Spinal cord (tissue), 10 donors: ENCODE measurements around the gene SPP1. TPM values are rescaled to one million over a fixed set of nuclear protein-coding genes. Genes with fewer than 3 reads are reported as not detected.

Source experiments
- DNase-seq, 6 donors: peaks; one replicate each; pipeline versions ENCODE4 v3.0.0 to v3.0.0-alpha.2; 2013 to 2015; ENCODE audit warnings: low spot score in 6 of 6, low read depth in 4 of 6
- H3K27ac ChIP-seq: one replicate; pipeline ENCODE4 v1.5.1; 2013; ENCODE audit warnings: low read depth, low read length, control low read depth
- H3K27me3 ChIP-seq: one replicate; pipeline ENCODE4 v1.6.1; 2013; ENCODE audit warnings: low read length; ENCODE audit not compliant: control insufficient read depth, insufficient read depth
- H3K36me3 ChIP-seq: one replicate; pipeline ENCODE4 v1.6.1; 2013; ENCODE audit warnings: low read length; ENCODE audit not compliant: control insufficient read depth, insufficient read depth
- H3K4me1 ChIP-seq: one replicate; pipeline ENCODE4 v1.6.1; 2013; ENCODE audit warnings: low read length; ENCODE audit not compliant: control insufficient read depth, insufficient read depth
- H3K4me3 ChIP-seq: one replicate; pipeline ENCODE4 v1.5.1; 2013; ENCODE audit warnings: low read depth, low read length, control low read depth
- H3K9me3 ChIP-seq: one replicate; pipeline ENCODE4 v1.6.1; 2013; ENCODE audit warnings: low read length; ENCODE audit not compliant: control insufficient read depth, insufficient read depth
- WGBS: methylation state at CpG from one replicate; pipeline ENCODE4 v1.1.5; 2013; ENCODE audit warnings: missing lambda C conversion rate; ENCODE audit not compliant: insufficient coverage; 5-methylcytosine and 5-hydroxymethylcytosine counted together
- polyA plus RNA-seq, 2 donors: library from polyadenylated mRNA; unstranded; fragments of 120-200 nt; gene quantifications; one replicate each; pipeline ENCODE4 v1.2.1, GENCODE V29; 2013; ENCODE audit not compliant: insufficient read length in 2 of 2
- total RNA-seq, 2 donors: library from RNA; depleted of rRNA in 1 of 2; stranded (reverse); fragments of 120-200 nt in 1 of 2; fragments of >200 nt in 1 of 2; gene quantifications; one replicate each; pipeline versions ENCODE4 v1.2.3 to v1.2.4, GENCODE V29; 2013 to 2014
- donor health status: healthy.

Gene SPP1
- total and polyA plus RNA-seq, 4 donors: 327 to 589 (median 453) TPM

- Histone ChIP-seq H3K27me3 (no peaks in the 10 kb centered on the region), H3K4me3 (no peak overlapping the region), H3K36me3 (no peaks in the 10 kb centered on the region), H3K27ac (no peak overlapping the region), H3K4me1 (no peaks in the 10 kb centered on the region), H3K9me3 (no peaks in the 10 kb centered on the region)
- WGBS: 67% methylated on average over 8 of the region's 8 CpGs
- no peak for DNase-seq
Observed at GRCh38 chr4:87967193-87967592, 8.3 kb upstream of the SPP1 start.

- no peaks in the 10 kb centered on the region for H3K36me3 ChIP-seq
- H3K27ac ChIP-seq: no peak overlapping the region
- H3K9me3 ChIP-seq: no peaks in the 10 kb centered on the region
- no peak overlapping the region for H3K4me3 ChIP-seq
- no peaks in the 10 kb centered on the region for H3K4me1 ChIP-seq
- no peak for DNase-seq
- 79% methylated on average over 2 of the region's 2 CpGs for WGBS
- no peaks in the 10 kb centered on the region for H3K27me3 ChIP-seq
Observed at GRCh38 chr4:87970121-87970520, 5.4 kb upstream of the SPP1 start.

- H3K4me1 ChIP-seq: no peaks in the 10 kb centered on the region
- H3K27me3 ChIP-seq: no peaks in the 10 kb centered on the region
- no peak overlapping the region for H3K4me3 ChIP-seq
- no peak overlapping the region for H3K27ac ChIP-seq
- no peak for DNase-seq
- no peaks in the 10 kb centered on the region for H3K36me3 ChIP-seq
- no CpG with 5 or more reads among the region's 1 CpG for WGBS
- no peaks in the 10 kb centered on the region for H3K9me3 ChIP-seq
Observed at GRCh38 chr4:87971866-87972265, 3.6 kb upstream of the SPP1 start.

- 10% methylated on average over 3 of the region's 14 CpGs for WGBS
- Histone ChIP-seq H3K27ac (no peak overlapping the region), H3K36me3 (no peaks in the 10 kb centered on the region), H3K4me3 (peak overlapping the region; percentile 20), H3K9me3 (no peaks in the 10 kb centered on the region), H3K4me1 (no peaks in the 10 kb centered on the region), H3K27me3 (no peaks in the 10 kb centered on the region)
- DNase-seq: peak; percentile 33 to 91 (median 48)
Observed at GRCh38 chr4:87973283-87974169, 2.0 kb upstream of the SPP1 start.

- H3K9me3 ChIP-seq: no peaks in the 10 kb centered on the region
- no peak overlapping the region for H3K4me3 ChIP-seq
- WGBS: 55% methylated on average over 2 of the region's 6 CpGs
- H3K36me3 ChIP-seq: no peaks in the 10 kb centered on the region
- H3K27me3 ChIP-seq: no peaks in the 10 kb centered on the region
- no peaks in the 10 kb centered on the region for H3K4me1 ChIP-seq
- peak in 1 of 6 donors; percentile 12 for DNase-seq
- H3K27ac ChIP-seq: no peak overlapping the region
Observed at GRCh38 chr4:87974856-87975462, 555 bp upstream of the SPP1 start.

GRCh38 chr4:87977521-87978278 is 2.2 kb downstream of the SPP1 start:
- H3K9me3 ChIP-seq: no peaks in the 10 kb centered on the region
- no peak overlapping the region for H3K4me3 ChIP-seq
- no peaks in the 10 kb centered on the region for H3K27me3 ChIP-seq
- no peaks in the 10 kb centered on the region for H3K36me3 ChIP-seq
- peak in 1 of 6 donors; percentile 10 for DNase-seq
- no peaks in the 10 kb centered on the region for H3K4me1 ChIP-seq
- WGBS: 78% methylated on average over 3 of the region's 5 CpGs
- H3K27ac ChIP-seq: peak overlapping the region; percentile 10

- H3K4me3 ChIP-seq: no peak overlapping the region
- no peak overlapping the region for H3K27ac ChIP-seq
- no peaks in the 10 kb centered on the region for H3K9me3 ChIP-seq
- no peaks in the 10 kb centered on the region for H3K36me3 ChIP-seq
- no peak for DNase-seq
- H3K27me3 ChIP-seq: no peaks in the 10 kb centered on the region
- WGBS: 90% methylated on average over 1 of the region's 1 CpG
- H3K4me1 ChIP-seq: no peaks in the 10 kb centered on the region
Observed at GRCh38 chr4:87978681-87979080, 3.2 kb downstream of the SPP1 start.

- Histone ChIP-seq H3K27ac (no peak overlapping the region), H3K9me3 (no peaks in the 10 kb centered on the region), H3K27me3 (no peaks in the 10 kb centered on the region), H3K4me3 (no peak overlapping the region), H3K4me1 (no peaks in the 10 kb centered on the region), H3K36me3 (no peaks in the 10 kb centered on the region)
- DNase-seq: no peak
- no CpG with 5 or more reads among the region's 1 CpG for WGBS
Observed at GRCh38 chr4:87979810-87980209, 4.3 kb downstream of the SPP1 start.

GRCh38 chr4:87981486-87981885 is 6.0 kb downstream of the SPP1 start:
- Histone ChIP-seq H3K27ac (no peak overlapping the region), H3K9me3 (no peaks in the 10 kb centered on the region), H3K4me3 (no peak overlapping the region), H3K36me3 (no peaks in the 10 kb centered on the region), H3K27me3 (no peaks in the 10 kb centered on the region), H3K4me1 (no peaks in the 10 kb centered on the region)
- DNase-seq: no peak
- WGBS: 99% methylated on average over 6 of the region's 8 CpGs
